B cell (primary cell): ENCODE measurements around the gene RMDN3.

Experiments used
- CTCF ChIP-seq: fragments of 200-600 bp; IDR thresholded peaks from one replicate; pipeline ENCODE4 v1.8.0; 2022; ENCODE audit warnings: antibody characterized with exemption, mild to moderate bottlenecking
- EZH2 ChIP-seq: IDR thresholded peaks from 2 replicates; pipeline ENCODE4 v1.6.1; 2012; ENCODE audit warnings: borderline replicate concordance, low read depth, mild to moderate bottlenecking, moderate library complexity, low read length; ENCODE audit not compliant: insufficient read depth, poor library complexity, severe bottlenecking

- TF ChIP-seq CTCF, result no peak
- TF ChIP-seq EZH2, result no peak
Measured at GRCh38 chr15:40787344-40787841, 32.3 kb upstream of the RMDN3 start.
